ENCODE results near the gene PRKAB1.

Gene PRKAB1

DNA sequence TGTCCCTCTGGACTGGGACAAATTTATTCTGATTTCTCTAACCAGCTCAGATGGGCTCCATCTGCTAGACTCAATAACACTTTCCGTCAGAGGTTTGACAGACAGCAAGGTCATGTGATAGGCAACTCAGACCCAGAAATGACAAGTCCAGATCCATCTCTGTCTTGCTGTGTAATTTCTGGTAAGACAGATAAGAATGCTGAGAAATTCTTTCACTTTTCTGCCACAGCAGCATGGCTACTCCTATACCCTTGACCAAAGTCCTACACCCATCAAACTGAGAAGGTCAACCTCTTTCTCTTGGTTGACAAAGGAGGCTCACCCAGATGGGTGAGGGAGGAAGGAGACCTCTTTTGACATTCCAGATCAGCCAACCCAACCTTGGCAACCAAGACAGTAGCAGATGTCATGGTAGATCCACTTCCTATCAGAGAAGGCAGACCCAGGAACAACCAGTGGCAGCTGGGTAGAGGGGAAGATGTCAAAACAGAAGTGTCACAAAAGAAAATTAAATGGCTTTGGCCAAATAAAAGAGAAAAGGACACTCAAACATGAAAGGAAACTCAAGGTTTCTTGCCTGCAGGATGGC is 36.9 kb upstream of the PRKAB1 start:
- H2AK5ac ChIP-seq (ENCODE audit: low read length, severe bottlenecking), result no peak overlapping the region

DNA sequence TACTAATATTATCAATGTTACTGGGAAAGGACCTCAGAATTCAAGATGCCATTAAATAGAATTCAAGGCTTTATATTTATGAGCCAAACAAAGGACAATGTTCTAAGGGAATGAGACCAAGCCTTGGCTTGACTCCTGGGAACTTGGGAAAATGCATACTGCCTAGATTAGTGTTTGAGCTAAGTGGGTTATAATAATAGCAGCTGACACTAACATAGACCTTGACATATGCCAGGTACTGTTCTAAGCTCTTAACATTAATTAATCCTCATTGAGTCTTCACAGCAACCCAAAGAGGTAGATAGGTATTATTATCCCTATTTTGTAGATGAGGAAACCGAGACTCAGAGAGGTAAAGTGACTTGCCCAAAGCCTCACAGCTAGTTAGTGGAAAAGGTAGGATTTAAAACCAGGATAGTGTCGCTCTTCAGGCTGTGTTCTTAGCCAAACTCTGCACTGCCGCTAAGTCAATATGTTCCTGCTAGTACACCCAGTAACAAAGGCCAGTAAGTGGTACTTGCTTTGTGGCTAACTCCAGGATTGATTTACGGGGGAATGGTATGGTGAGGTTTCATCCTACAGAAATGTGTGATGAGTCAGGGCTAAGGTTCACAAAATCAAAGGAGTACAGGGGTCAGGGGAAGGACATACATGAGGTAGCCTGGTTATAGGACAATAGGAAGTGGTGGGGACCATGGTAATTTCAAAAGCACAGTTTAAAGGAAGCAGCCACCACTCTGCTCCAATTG is 35.8 kb upstream of the PRKAB1 start:
- no peak overlapping the region for H2AK5ac ChIP-seq (ENCODE audit: low read length, severe bottlenecking)
- H2BK12ac ChIP-seq (ENCODE audit: low read length in 2 of 2), result no peak overlapping the region
- no peak overlapping the region for H3K4me3 ChIP-seq (ENCODE audit: insufficient read depth in 1 of 2, low read depth in 1 of 2, low read length in 2 of 2)
- no peak overlapping the region for H3K18ac ChIP-seq (ENCODE audit: low read depth in 1 of 2, low read length in 2 of 2)
- no peak overlapping the region for H3K14ac ChIP-seq (ENCODE audit: low read length in 2 of 2)
- no peaks in the 10 kb centered on the region for H3K4me1 ChIP-seq (ENCODE audit: control insufficient read depth, insufficient read depth, low read depth, low read length)
- H2BK5ac ChIP-seq (ENCODE audit: low read depth, low read length, poor library complexity, severe bottlenecking), result no peak overlapping the region
- no peak overlapping the region for H2BK15ac ChIP-seq (ENCODE audit: low read depth, poor library complexity, severe bottlenecking)
- no peak overlapping the region for H4K91ac ChIP-seq (ENCODE audit: low read length)
- no peak overlapping the region for H4K8ac ChIP-seq (ENCODE audit: low read length)
- H2AFZ ChIP-seq (ENCODE audit: low read depth, low read length), result no peak overlapping the region
- H3K4me2 ChIP-seq (ENCODE audit: low read length, poor library complexity, severe bottlenecking), result no peak overlapping the region
- H3K9me3 ChIP-seq (ENCODE audit: control insufficient read depth, low read length), result no peaks in the 10 kb centered on the region
- 78% methylated on average over 4 of the region's 4 CpGs for whole genome bisulfite sequencing
- DNase-seq, result no peak
- no peaks in the 10 kb centered on the region for H3K36me3 ChIP-seq (ENCODE audit: control insufficient read depth in 1 of 2, insufficient read depth in 2 of 2, low read depth in 1 of 2, low read length in 2 of 2)
- H3K9ac ChIP-seq (ENCODE audit: low read length), result no peak overlapping the region
- no peaks in the 10 kb centered on the region for H3K79me1 ChIP-seq (replicated peaks; ENCODE audit: low read length, poor library complexity, severe bottlenecking)
- H2BK120ac ChIP-seq (ENCODE audit: low read depth, low read length), result no peak overlapping the region
- no peak overlapping the region for H3K4ac ChIP-seq (ENCODE audit: low read depth in 1 of 2, low read length in 2 of 2)
- no peaks in the 10 kb centered on the region for H3K27me3 ChIP-seq (ENCODE audit: control insufficient read depth in 1 of 2, insufficient read depth in 1 of 2, low read length in 2 of 2)
- H3K23ac ChIP-seq (ENCODE audit: low read length in 2 of 2), result no peak overlapping the region
- H3K27ac ChIP-seq (ENCODE audit: low read length, poor library complexity, severe bottlenecking), result no peak overlapping the region

More for the DNA sequence above, 36.9 kb upstream of the PRKAB1 start:
- Histone ChIP-seq H3K27me3 (ENCODE audit: control insufficient read depth in 1 of 2, insufficient read depth in 1 of 2, low read length in 2 of 2) (no peaks in the 10 kb centered on the region), H3K18ac (ENCODE audit: low read depth in 1 of 2, low read length in 2 of 2) (no peak overlapping the region), H3K27ac (ENCODE audit: low read length, poor library complexity, severe bottlenecking) (no peak overlapping the region), H4K91ac (ENCODE audit: low read length) (no peak overlapping the region), H3K9ac (ENCODE audit: low read length) (no peak overlapping the region), H3K23ac (ENCODE audit: low read length in 2 of 2) (no peak overlapping the region), H3K4ac (ENCODE audit: low read depth in 1 of 2, low read length in 2 of 2) (no peak overlapping the region), H3K4me3 (ENCODE audit: insufficient read depth in 1 of 2, low read depth in 1 of 2, low read length in 2 of 2) (no peak overlapping the region), H4K8ac (ENCODE audit: low read length) (no peak overlapping the region), H2BK5ac (ENCODE audit: low read depth, low read length, poor library complexity, severe bottlenecking) (no peak overlapping the region), H3K14ac (ENCODE audit: low read length in 2 of 2) (no peak overlapping the region), H3K36me3 (ENCODE audit: control insufficient read depth in 1 of 2, insufficient read depth in 2 of 2, low read depth in 1 of 2, low read length in 2 of 2) (no peaks in the 10 kb centered on the region), H2AFZ (ENCODE audit: low read depth, low read length) (no peak overlapping the region), H2BK12ac (ENCODE audit: low read length in 2 of 2) (no peak overlapping the region), H3K4me2 (ENCODE audit: low read length, poor library complexity, severe bottlenecking) (no peak overlapping the region), H3K79me1 (replicated peaks; ENCODE audit: low read length, poor library complexity, severe bottlenecking) (no peaks in the 10 kb centered on the region), H2BK15ac (ENCODE audit: low read depth, poor library complexity, severe bottlenecking) (no peak overlapping the region), H3K9me3 (ENCODE audit: control insufficient read depth, low read length) (no peaks in the 10 kb centered on the region), H2BK120ac (ENCODE audit: low read depth, low read length) (no peak overlapping the region), H3K4me1 (ENCODE audit: control insufficient read depth, insufficient read depth, low read depth, low read length) (no peaks in the 10 kb centered on the region)
- no CpG with 5 or more reads among the region's 1 CpG for WGBS
- DNase-seq, result no peak

DNA sequence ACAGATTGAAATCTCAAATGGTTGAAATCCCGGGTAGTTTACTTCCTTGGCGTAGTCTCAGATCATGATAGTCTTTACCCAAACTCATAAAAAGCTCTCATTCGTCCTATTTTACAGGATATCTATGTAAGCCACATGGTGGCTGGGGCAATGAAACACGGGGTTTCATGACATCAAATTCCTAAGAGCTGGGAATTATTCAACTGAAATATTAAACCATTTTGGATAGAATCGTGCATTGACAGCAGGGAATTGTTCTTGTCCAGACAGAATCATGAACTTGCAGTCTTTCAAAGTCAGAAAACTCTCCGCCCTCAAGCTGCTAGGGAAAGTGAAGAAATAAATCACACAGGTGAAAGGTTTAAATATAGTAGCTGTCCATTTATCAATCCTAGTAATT is 33.2 kb upstream of the PRKAB1 start:
- Histone ChIP-seq H2AK5ac (ENCODE audit: low read length, severe bottlenecking) (no peak overlapping the region), H3K4ac (ENCODE audit: low read depth in 1 of 2, low read length in 2 of 2) (no peak overlapping the region), H3K27me3 (ENCODE audit: control insufficient read depth in 1 of 2, insufficient read depth in 1 of 2, low read length in 2 of 2) (no peaks in the 10 kb centered on the region), H3K27ac (ENCODE audit: low read length, poor library complexity, severe bottlenecking) (no peak overlapping the region), H2BK12ac (ENCODE audit: low read length in 2 of 2) (no peak overlapping the region), H3K23ac (ENCODE audit: low read length in 2 of 2) (no peak overlapping the region), H4K8ac (ENCODE audit: low read length) (no peak overlapping the region), H2BK5ac (ENCODE audit: low read depth, low read length, poor library complexity, severe bottlenecking) (no peak overlapping the region), H3K9me3 (ENCODE audit: control insufficient read depth, low read length) (no peaks in the 10 kb centered on the region), H3K9ac (ENCODE audit: low read length) (no peak overlapping the region), H2AFZ (ENCODE audit: low read depth, low read length) (no peak overlapping the region), H2BK15ac (ENCODE audit: low read depth, poor library complexity, severe bottlenecking) (no peak overlapping the region), H3K4me2 (ENCODE audit: low read length, poor library complexity, severe bottlenecking) (no peak overlapping the region), H3K36me3 (ENCODE audit: control insufficient read depth in 1 of 2, insufficient read depth in 2 of 2, low read depth in 1 of 2, low read length in 2 of 2) (no peaks in the 10 kb centered on the region), H3K14ac (ENCODE audit: low read length in 2 of 2) (no peak overlapping the region), H4K91ac (ENCODE audit: low read length) (no peak overlapping the region), H2BK120ac (ENCODE audit: low read depth, low read length) (no peak overlapping the region), H3K4me3 (ENCODE audit: insufficient read depth in 1 of 2, low read depth in 1 of 2, low read length in 2 of 2) (no peak overlapping the region), H3K4me1 (ENCODE audit: control insufficient read depth, insufficient read depth, low read depth, low read length) (no peaks in the 10 kb centered on the region), H3K18ac (ENCODE audit: low read depth in 1 of 2, low read length in 2 of 2) (no peak overlapping the region), H3K79me1 (replicated peaks; ENCODE audit: low read length, poor library complexity, severe bottlenecking) (no peaks in the 10 kb centered on the region)
- 33% methylated on average over 1 of the region's 6 CpGs for WGBS
- DNase-seq, result no peak

DNA sequence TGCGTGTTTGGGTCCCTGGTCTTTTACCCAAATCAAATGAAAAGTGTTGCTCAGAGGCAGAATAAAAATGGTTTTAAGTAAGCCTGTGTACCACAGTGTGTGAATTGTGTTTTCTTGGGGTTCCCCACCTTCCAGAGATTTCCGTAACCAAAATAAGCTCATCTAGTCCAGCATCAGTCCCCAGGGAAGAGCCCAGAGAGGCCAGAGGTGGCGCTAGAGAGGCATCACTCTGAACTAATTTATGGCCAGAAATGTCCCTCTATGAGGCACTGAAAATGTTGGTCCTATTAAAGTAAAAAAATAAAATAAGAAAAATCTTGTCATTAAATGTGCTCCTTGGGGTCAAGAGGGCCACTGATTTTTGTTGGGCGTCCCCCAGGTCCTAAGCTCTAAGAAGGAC is 24.9 kb upstream of the PRKAB1 start:
- Histone ChIP-seq H4K8ac (ENCODE audit: low read length) (no peak overlapping the region), H2BK15ac (ENCODE audit: low read depth, poor library complexity, severe bottlenecking) (no peak overlapping the region), H2AFZ (ENCODE audit: low read depth, low read length) (no peak overlapping the region), H3K4me3 (ENCODE audit: insufficient read depth in 1 of 2, low read depth in 1 of 2, low read length in 2 of 2) (no peak overlapping the region), H3K27ac (ENCODE audit: low read length, poor library complexity, severe bottlenecking) (no peak overlapping the region), H2AK5ac (ENCODE audit: low read length, severe bottlenecking) (no peak overlapping the region), H3K23ac (ENCODE audit: low read length in 2 of 2) (no peak overlapping the region), H3K4me2 (ENCODE audit: low read length, poor library complexity, severe bottlenecking) (no peak overlapping the region), H2BK120ac (ENCODE audit: low read depth, low read length) (no peak overlapping the region), H3K79me1 (replicated peaks; ENCODE audit: low read length, poor library complexity, severe bottlenecking) (no peaks in the 10 kb centered on the region), H3K18ac (ENCODE audit: low read depth in 1 of 2, low read length in 2 of 2) (no peak overlapping the region), H2BK12ac (ENCODE audit: low read length in 2 of 2) (no peak overlapping the region), H3K4me1 (ENCODE audit: control insufficient read depth, insufficient read depth, low read depth, low read length) (no peaks in the 10 kb centered on the region), H3K27me3 (ENCODE audit: control insufficient read depth in 1 of 2, insufficient read depth in 1 of 2, low read length in 2 of 2) (no peaks in the 10 kb centered on the region), H3K14ac (ENCODE audit: low read length in 2 of 2) (no peak overlapping the region), H3K9me3 (ENCODE audit: control insufficient read depth, low read length) (no peaks in the 10 kb centered on the region), H2BK5ac (ENCODE audit: low read depth, low read length, poor library complexity, severe bottlenecking) (no peak overlapping the region), H3K36me3 (ENCODE audit: control insufficient read depth in 1 of 2, insufficient read depth in 2 of 2, low read depth in 1 of 2, low read length in 2 of 2) (no peaks in the 10 kb centered on the region), H3K9ac (ENCODE audit: low read length) (no peak overlapping the region), H4K91ac (ENCODE audit: low read length) (no peak overlapping the region), H3K4ac (ENCODE audit: low read depth in 1 of 2, low read length in 2 of 2) (no peak overlapping the region)
- no peak for DNase-seq
- 82% methylated on average over 3 of the region's 4 CpGs for WGBS
